GM12873 (cell line): Measurements from ENCODE around the gene ATG5.

Experiments used
- TF ChIP-seq, protein P1 (sequence below): IDR thresholded peaks from 2 replicates; pipeline ENCODE4 v1.5.1; 2012; ENCODE audit warnings: low read depth, mild to moderate bottlenecking, moderate library complexity, low read length, control low read depth; ENCODE audit not compliant: insufficient read depth; ENCODE audit errors: missing control alignments

Gene ATG5

DNA sequence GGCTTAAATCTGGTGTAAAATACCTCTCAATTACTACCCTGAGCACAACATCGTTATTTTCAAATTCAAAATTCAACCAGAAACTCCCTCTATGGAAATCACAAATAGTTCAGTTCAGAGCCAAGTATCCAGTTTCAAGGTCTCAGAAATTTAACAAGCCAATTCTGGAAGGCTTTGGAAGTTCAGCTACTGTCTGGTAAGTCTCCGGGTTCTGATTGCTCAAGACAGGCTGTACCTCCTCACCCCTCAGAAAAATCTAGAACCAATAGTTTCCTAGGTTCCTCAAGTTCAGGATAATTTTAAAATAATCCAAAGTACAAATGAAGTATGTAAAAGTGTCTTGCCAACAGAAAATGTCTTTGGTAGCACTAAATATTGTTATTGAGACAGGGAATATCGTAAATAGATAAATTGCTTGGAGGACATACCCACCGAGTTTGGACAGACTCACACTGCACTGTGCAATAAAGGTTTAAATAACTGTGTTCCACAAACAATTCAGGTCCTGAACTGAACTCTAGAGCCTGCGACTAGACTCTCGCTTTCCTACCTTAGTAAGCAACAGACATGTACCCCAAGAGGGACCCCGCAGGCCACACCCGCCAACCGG lies 729 bp downstream of the ATG5 start:
- TF ChIP-seq, protein P1, sequence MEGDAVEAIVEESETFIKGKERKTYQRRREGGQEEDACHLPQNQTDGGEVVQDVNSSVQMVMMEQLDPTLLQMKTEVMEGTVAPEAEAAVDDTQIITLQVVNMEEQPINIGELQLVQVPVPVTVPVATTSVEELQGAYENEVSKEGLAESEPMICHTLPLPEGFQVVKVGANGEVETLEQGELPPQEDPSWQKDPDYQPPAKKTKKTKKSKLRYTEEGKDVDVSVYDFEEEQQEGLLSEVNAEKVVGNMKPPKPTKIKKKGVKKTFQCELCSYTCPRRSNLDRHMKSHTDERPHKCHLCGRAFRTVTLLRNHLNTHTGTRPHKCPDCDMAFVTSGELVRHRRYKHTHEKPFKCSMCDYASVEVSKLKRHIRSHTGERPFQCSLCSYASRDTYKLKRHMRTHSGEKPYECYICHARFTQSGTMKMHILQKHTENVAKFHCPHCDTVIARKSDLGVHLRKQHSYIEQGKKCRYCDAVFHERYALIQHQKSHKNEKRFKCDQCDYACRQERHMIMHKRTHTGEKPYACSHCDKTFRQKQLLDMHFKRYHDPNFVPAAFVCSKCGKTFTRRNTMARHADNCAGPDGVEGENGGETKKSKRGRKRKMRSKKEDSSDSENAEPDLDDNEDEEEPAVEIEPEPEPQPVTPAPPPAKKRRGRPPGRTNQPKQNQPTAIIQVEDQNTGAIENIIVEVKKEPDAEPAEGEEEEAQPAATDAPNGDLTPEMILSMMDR = no peak

DNA sequence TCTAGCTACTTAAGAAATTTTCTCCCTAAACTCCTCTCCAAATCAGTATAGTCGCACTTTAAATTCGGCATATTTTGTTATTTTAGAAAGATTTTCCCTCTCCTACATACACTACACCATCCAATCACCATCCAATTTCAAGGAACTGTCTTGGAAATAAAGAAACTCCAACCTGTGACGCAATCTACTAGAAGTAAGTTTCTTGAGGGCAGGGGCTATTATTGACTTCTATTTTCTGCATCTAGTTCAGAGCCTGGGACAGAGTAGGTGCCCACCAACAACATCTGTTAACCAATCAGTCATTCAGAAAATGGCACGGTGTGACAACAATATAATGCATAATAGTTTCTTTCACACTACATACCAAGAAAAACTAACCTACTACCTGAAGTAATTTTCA lies 3.6 kb downstream of the ATG5 start:
- TF ChIP-seq, protein P1 = no peak

DNA sequence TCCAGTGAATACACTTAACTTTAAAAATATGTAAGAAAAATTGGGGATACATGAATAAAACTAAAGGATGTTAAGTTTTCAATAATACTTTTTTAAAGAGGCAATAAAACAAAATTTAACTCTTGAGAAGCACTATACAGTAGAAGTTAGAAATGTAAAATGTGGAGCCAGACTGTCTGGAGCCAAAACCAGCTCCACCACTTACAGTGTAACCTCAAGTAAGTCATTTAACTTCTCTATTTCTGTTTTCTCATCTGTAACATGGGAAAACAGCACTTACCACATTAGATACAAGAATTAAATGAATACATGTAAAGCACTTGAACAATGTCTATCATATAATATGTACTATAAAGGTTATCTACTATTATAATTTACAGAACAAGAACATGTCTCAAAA lies 6.7 kb downstream of the ATG5 start:
- TF ChIP-seq, protein P1 = no peak

DNA sequence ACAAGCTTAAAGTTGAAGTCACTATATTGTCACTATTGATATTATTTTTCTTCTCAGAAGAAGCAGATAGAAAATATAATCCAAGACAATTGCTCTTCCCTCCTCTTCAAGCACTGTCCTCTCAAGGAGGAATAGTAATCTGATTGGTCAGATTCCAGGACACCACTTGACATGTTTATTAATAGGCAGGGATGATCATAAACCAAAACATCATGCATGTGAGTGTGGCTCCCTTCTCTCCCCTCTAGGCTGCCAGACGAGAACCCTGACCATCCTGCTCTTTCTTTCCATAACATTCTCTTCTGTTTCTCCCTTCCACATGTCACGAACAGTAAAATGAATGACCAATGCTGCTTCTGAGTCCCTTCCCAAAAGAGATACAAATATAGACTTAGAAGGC lies 7.5 kb downstream of the ATG5 start:
- TF ChIP-seq, protein P1 = no peak

DNA sequence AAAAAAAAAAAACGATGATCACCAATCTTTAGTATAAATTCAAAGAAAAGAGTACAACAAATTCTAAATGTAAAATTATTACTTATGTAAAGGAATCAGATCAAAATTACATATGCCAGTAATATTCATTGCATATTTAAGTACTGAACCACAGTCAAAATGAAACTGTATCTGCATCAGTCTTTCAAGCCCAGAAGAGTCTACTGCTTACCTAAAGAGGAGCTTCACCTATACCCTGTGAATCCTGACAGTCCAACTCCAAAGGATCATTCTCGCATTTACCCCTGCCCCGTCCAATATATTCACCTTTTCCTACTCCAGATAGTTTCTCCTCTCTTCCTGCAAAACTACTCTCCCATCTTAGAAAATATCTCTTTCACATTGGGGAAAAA lies 9.2 kb downstream of the ATG5 start:
- TF ChIP-seq, protein P1 = no peak

DNA sequence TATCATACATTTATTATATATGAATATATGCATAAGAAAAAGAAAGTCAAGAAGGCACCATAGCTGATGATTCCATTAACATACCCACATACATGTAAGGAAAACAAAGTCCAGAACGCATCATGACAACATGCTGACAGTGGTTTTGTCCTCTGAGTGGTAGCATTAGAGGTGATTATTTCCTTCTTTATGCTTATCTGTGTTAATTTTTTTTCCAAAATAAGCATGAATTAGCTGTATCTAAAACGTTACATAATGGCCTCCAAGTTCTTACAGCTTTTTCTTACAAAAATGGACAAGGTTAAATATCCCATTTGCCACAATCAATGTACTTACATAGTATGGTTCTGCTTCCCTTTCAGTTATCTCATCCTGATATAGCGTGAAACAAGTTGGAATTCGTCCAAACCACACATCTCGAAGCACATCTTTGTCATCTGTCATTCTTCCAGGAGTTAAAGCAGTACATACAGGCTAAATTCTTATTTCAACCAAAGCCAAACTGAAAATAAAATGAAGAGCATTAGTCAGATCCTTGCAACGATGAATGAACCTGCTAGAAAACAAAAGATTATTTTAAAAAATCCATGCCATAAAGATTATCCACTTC lies 9.7 kb downstream of the ATG5 start:
- TF ChIP-seq, protein P1 = no peak

DNA sequence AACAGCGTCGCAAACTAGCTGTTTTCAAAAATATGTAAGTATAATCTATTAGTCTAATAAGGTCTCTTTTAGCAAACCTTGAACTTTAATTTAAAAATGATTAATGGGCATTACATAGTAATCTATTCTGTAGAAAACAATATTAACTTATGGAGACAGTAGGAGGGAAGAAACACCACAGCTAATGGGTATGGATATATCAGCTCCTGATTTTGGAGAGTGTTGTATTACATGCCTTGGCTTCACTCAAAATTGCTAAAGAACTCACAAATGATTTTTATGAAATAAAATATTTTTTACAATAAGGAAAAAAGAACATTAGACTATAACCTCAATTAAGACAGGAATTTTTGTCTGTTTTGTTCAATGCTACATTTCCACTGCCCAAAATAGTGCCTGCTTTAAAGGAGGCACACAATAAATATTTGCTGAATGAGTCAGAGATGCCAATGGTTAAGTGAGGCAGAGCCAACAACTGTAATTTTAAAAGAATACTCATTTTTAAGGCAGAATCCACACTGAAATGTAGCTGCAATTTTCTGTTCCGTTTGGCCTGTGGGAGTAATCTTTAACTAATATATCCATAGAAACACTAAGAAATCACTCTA lies 15.7 kb downstream of the ATG5 start:
- TF ChIP-seq, protein P1 = no peak
